Measurements from ENCODE around the gene SMIM45.

SMIM45 gene

DNA sequence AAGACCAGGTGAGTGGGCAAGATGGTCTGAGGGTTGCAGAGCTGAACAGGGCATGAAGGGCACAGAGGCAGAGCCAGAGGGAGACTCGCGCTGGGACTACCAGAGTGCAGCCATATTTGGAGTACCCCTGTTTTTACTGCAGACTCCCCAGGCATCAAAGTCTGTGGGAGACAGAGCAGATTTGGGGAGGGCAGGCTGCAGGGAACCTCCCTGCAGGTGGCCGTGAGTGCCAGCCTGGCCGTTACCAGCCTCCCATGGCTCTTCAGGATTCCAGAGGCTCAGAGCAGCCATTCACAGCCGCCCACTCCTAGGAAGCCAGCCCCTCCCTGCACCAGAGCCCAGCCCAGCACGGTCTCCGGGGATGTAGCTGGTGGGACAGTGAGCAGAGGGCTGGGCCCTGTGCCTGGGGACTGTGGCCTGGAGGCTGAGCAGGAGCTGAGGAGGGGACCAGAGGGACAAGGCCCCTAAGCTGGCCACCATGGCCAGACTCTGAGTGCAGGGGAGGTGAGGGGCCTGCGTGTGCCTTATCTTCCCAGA is 17.2 kb downstream of the SMIM45 start, which contains the start of gene SEPTIN3:
TSS of gene SEPTIN3 (plus strand) at position 334 of the 537 bp plus-strand sequence. CDS start 2,050 bp downstream, outside the sequence.
- H3K9me3 Mint-ChIP-seq (ENCODE audit: unreplicated experiment), result no peaks in the 10 kb centered on the region
- H3K27ac Mint-ChIP-seq (ENCODE audit: low read depth, unreplicated experiment), result no peak within 1 kb of the TSS
- BruUV-seq (replicated peaks), result no TSS peak
- no peaks in the 10 kb centered on the region for H3K36me3 Mint-ChIP-seq (ENCODE audit: insufficient read depth, unreplicated experiment)
- TF ChIP-seq, protein P1, sequence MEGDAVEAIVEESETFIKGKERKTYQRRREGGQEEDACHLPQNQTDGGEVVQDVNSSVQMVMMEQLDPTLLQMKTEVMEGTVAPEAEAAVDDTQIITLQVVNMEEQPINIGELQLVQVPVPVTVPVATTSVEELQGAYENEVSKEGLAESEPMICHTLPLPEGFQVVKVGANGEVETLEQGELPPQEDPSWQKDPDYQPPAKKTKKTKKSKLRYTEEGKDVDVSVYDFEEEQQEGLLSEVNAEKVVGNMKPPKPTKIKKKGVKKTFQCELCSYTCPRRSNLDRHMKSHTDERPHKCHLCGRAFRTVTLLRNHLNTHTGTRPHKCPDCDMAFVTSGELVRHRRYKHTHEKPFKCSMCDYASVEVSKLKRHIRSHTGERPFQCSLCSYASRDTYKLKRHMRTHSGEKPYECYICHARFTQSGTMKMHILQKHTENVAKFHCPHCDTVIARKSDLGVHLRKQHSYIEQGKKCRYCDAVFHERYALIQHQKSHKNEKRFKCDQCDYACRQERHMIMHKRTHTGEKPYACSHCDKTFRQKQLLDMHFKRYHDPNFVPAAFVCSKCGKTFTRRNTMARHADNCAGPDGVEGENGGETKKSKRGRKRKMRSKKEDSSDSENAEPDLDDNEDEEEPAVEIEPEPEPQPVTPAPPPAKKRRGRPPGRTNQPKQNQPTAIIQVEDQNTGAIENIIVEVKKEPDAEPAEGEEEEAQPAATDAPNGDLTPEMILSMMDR (IDR thresholded peaks at IDR 0.05; ENCODE audit: unreplicated experiment), result no peak
- no peak within 1 kb of the TSS for H3K4me3 Mint-ChIP-seq (ENCODE audit: unreplicated experiment)
- POLR2A ChIA-PET, result interaction anchor here (0.6 kb wide), 1 partner anchor 143 kb away, joined by 4 read pairs; no protein-coding TSS in a partner anchor
- intact Hi-C loops (cut with micrococcal nuclease), result loop anchor here (5.0 to 10.0 kb wide), 2 partner anchors 468 to 506 kb away; no protein-coding TSS in a partner anchor
- no peak for DNase-seq (ENCODE audit: unreplicated experiment)
- H3K4me1 Mint-ChIP-seq (ENCODE audit: insufficient read depth, unreplicated experiment), result peaks cover 6% of the 10 kb centered on the region
- CTCF ChIA-PET, result no interaction called here
- peaks cover 11% of the 10 kb centered on the region for H3K27me3 Mint-ChIP-seq (ENCODE audit: insufficient read depth, unreplicated experiment)

DNA sequence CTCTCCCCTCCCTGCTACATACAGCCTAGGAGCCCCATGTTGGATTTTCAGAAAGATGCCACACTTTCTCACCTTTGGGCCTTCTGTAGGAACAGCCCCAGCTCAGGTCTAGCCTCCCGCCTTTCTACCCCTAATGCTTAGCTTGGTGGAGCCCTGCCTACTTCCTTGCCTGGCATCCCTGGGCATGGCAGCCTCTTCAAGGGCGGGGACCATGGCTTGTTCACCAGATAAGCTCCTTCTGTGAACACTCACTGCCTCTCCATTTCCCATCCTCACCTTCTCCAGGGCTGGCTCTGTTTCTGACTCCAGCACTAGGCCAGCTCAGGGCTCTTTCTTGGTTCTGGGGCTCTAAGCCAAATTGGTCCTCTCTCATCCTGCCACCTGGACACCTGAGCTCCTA is 18.7 kb downstream of the SMIM45 start:
- Mint-ChIP-seq H3K27me3 (ENCODE audit: insufficient read depth, unreplicated experiment) (peaks cover 19% of the 10 kb centered on the region), H3K4me1 (ENCODE audit: insufficient read depth, unreplicated experiment) (peaks cover 6% of the 10 kb centered on the region), H3K4me3 (ENCODE audit: unreplicated experiment) (no peak overlapping the region), H3K36me3 (ENCODE audit: insufficient read depth, unreplicated experiment) (no peaks in the 10 kb centered on the region), H3K27ac (ENCODE audit: low read depth, unreplicated experiment) (no peak overlapping the region), H3K9me3 (ENCODE audit: unreplicated experiment) (no peaks in the 10 kb centered on the region)
- no peak for DNase-seq (ENCODE audit: unreplicated experiment)
- no TSS peak for BruUV-seq (replicated peaks)
- POLR2A ChIA-PET, result interaction anchor here (1.0 kb wide), 1 partner anchor 282 kb away, joined by 3 read pairs; the partner anchor contains the start of gene SNU13
- intact Hi-C loops (cut with micrococcal nuclease), result no loop called here
- CTCF ChIA-PET, result interaction anchor here (0.5 to 0.8 kb wide), 3 partner anchors 79 to 503 kb away, joined by 3 read pairs; no protein-coding TSS in a partner anchor
- TF ChIP-seq, protein P1 (IDR thresholded peaks at IDR 0.05; ENCODE audit: unreplicated experiment), result no peak

DNA sequence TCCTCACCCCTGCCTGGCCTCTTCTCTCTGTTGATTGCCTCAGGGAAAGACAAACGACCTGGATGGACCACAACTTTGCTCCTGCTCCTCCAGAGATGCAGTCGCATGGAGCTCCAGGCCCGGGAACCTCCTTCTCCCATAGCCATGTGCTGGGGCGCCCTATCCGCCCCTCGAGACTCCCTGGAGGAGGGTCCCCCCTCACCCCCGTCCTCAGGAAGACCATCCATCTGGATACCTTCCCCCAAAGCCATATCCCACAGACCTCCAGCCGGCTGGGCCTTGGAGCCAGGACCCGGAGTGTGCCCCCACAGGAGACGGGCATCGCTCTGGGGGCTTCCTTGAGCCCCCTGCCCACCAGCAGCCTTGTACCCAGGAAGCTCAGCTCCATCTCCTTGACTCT is 19.5 kb downstream of the SMIM45 start:
- BruUV-seq (replicated peaks), result no TSS peak
- Mint-ChIP-seq H3K27me3 (ENCODE audit: insufficient read depth, unreplicated experiment) (peaks cover 28% of the 10 kb centered on the region), H3K27ac (ENCODE audit: low read depth, unreplicated experiment) (no peak overlapping the region)

DNA sequence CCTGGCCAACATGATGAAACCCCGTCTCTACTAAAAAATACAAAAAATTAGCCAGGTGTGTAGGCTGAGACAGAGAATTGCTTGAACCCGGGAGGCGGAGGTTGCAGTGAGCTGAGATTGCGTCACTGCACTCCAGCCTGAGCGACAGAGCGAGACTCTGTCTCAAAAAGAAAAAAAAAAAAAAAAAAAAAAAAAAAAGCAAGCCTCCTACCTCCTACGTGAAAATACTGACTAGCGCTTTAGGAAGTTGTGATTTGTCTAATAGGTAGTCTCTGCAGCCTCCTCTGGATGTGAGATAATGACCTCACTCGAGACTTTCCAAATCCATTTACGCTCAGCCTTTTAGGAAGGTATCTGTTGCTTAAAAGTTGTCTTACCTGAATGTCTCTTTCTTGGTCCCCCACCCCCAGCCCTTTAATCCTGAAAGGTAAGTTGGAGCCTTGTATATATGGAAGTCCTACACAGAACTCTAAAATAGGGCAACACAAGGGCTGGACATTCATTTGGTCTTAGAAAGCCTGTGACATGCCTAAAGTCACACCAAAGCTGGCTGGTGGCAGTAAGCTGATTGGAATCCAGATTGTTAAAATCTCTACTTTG is 22.8 kb downstream of the SMIM45 start:
- POLR2A ChIA-PET, result interaction anchor here (0.6 to 1.0 kb wide), 3 partner anchors 27 to 555 kb away, joined by 3 read pairs; no protein-coding TSS in a partner anchor
- CTCF ChIA-PET, result interaction anchor here (0.6 kb wide), 1 partner anchor 467 kb away, joined by 3 read pairs; no protein-coding TSS in a partner anchor
- Mint-ChIP-seq H3K9me3 (ENCODE audit: unreplicated experiment) (no peaks in the 10 kb centered on the region), H3K4me3 (ENCODE audit: unreplicated experiment) (no peak overlapping the region), H3K27ac (ENCODE audit: low read depth, unreplicated experiment) (no peak overlapping the region), H3K27me3 (ENCODE audit: insufficient read depth, unreplicated experiment) (peaks cover 30% of the 10 kb centered on the region), H3K36me3 (ENCODE audit: insufficient read depth, unreplicated experiment) (no peaks in the 10 kb centered on the region), H3K4me1 (ENCODE audit: insufficient read depth, unreplicated experiment) (no peaks in the 10 kb centered on the region)
- TF ChIP-seq, protein P1 (IDR thresholded peaks at IDR 0.05; ENCODE audit: unreplicated experiment), result no peak
- no TSS peak for BruUV-seq (replicated peaks)
- DNase-seq (ENCODE audit: unreplicated experiment), result no peak
- intact Hi-C loops (cut with micrococcal nuclease), result no loop called here

More for the DNA sequence above, 19.5 kb downstream of the SMIM45 start:
- POLR2A ChIA-PET, result interaction anchor here (0.6 to 1.0 kb wide), 2 partner anchors 262 to 283 kb away, joined by 3 read pairs; partner anchors contain the start of gene SNU13
- Mint-ChIP-seq H3K4me3 (ENCODE audit: unreplicated experiment) (no peak overlapping the region), H3K36me3 (ENCODE audit: insufficient read depth, unreplicated experiment) (no peaks in the 10 kb centered on the region), H3K9me3 (ENCODE audit: unreplicated experiment) (no peaks in the 10 kb centered on the region), H3K4me1 (ENCODE audit: insufficient read depth, unreplicated experiment) (peaks cover 4% of the 10 kb centered on the region)
- TF ChIP-seq, protein P1 (IDR thresholded peaks at IDR 0.05; ENCODE audit: unreplicated experiment), result no peak
- no peak for DNase-seq (ENCODE audit: unreplicated experiment)
- CTCF ChIA-PET, result no interaction called here
- intact Hi-C loops (cut with micrococcal nuclease), result no loop called here
